Chondrocyte (in vitro differentiated cells): Measurements from ENCODE around the gene SLC25A24. TPM values are rescaled to one million over a fixed set of nuclear protein-coding genes. Genes with fewer than 3 reads are reported as not detected.

Experiments used
- DNase-seq: peaks from one replicate; pipeline ENCODE4 v3.0.0; 2021; ENCODE audit warnings: mixed read lengths, low spot score
- H3K27ac Mint-ChIP-seq: one replicate; pipeline ENCODE4 v1.8.0; 2021; ENCODE audit warnings: mild to moderate bottlenecking, moderate library complexity, mixed read lengths; ENCODE audit not compliant: unreplicated experiment
- H3K27me3 Mint-ChIP-seq: 2 replicates; pipeline ENCODE4 v1.8.0; 2021; ENCODE audit warnings: low read depth, mixed read lengths
- H3K36me3 Mint-ChIP-seq: 2 replicates; pipeline ENCODE4 v1.8.0; 2021; ENCODE audit warnings: low read depth, mixed read lengths
- H3K4me1 Mint-ChIP-seq: 2 replicates; pipeline ENCODE4 v1.8.0; 2021; ENCODE audit warnings: low read depth, mild to moderate bottlenecking, mixed read lengths
- H3K4me3 Mint-ChIP-seq: one replicate; pipeline ENCODE4 v1.8.0; 2021; ENCODE audit warnings: mild to moderate bottlenecking, moderate library complexity, mixed read lengths; ENCODE audit not compliant: unreplicated experiment
- H3K9me3 Mint-ChIP-seq: 2 replicates; pipeline ENCODE4 v1.8.0; 2021; ENCODE audit warnings: low read depth, mixed read lengths
- CTCF ChIP-seq: fragments of 200-600 bp; sonication (generic); IDR thresholded peaks from 2 replicates; pipeline ENCODE4 v1.5.0; 2021; ENCODE audit warnings: antibody characterized with exemption, mild to moderate bottlenecking, moderate library complexity
- total RNA-seq: library from RNA; stranded (reverse); gene quantifications from 3 replicates; pipeline ENCODE4 v1.2.1, GENCODE V29; 2021

The SLC25A24 gene
- total RNA-seq, 1 donor from 2014 or later: 43.4 TPM

- no peaks in the 10 kb centered on the region for H3K36me3 Mint-ChIP-seq
- TF ChIP-seq CTCF: no peak
- no peaks in the 10 kb centered on the region for H3K9me3 Mint-ChIP-seq
- H3K27ac Mint-ChIP-seq: no peak overlapping the region
- H3K27me3 Mint-ChIP-seq: peaks cover 3% of the 10 kb centered on the region
- no peaks in the 10 kb centered on the region for H3K4me1 Mint-ChIP-seq
- DNase-seq: no peak
- H3K4me3 Mint-ChIP-seq: no peak overlapping the region
Measured at GRCh38 chr1:108114033-108114599, 86.0 kb downstream of the SLC25A24 start.

- H3K9me3 Mint-ChIP-seq: no peaks in the 10 kb centered on the region
- no peak for DNase-seq
- no peak overlapping the region for H3K27ac Mint-ChIP-seq
- no peak overlapping the region for H3K4me3 Mint-ChIP-seq
- H3K4me1 Mint-ChIP-seq: no peaks in the 10 kb centered on the region
- peaks cover 3% of the 10 kb centered on the region for H3K27me3 Mint-ChIP-seq
- no peaks in the 10 kb centered on the region for H3K36me3 Mint-ChIP-seq
- TF ChIP-seq CTCF: no peak
Measured at GRCh38 chr1:108113496-108113895, 86.6 kb downstream of the SLC25A24 start.

DNA sequence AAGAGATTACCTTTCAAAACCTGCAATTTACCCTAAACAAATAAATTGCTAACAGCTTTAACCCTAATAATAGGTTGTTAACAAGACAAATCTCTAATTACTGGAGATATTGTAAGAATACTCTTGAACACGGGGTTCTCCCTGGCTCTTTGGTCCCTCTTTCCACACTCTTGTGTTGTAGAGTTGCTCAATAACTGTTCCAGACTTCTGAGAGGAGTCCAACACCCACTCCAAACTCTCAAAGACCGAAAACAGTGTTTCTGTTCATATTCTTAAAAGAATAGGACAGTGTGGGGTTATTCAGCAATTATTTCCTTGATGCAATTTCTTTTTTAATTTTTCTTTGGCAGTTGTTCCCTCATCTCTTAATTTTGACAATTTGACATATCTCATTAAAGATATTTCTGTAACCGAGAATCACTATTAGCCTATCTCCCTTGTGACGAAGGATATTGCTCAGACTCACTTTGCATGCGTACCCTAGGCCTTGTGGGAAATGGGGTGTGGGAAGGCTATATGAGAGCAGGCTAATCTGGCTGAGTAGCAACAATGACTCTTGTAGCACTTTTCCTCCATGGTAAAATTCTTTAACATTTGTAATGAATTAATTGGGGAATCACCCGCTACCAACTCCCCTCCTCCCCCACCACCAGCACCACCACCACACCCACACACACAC, 90.7 kb downstream of the SLC25A24 start:
- Mint-ChIP-seq H3K27ac (no peak overlapping the region), H3K27me3 (no peaks in the 10 kb centered on the region), H3K9me3 (peaks cover 4% of the 10 kb centered on the region), H3K4me1 (no peaks in the 10 kb centered on the region), H3K4me3 (no peak overlapping the region), H3K36me3 (no peaks in the 10 kb centered on the region)
- DNase-seq: no peak
- no peak for TF ChIP-seq CTCF

- H3K4me1 Mint-ChIP-seq: no peaks in the 10 kb centered on the region
- no peak for DNase-seq
- no peak for TF ChIP-seq CTCF
- no peak overlapping the region for H3K27ac Mint-ChIP-seq
- H3K9me3 Mint-ChIP-seq: peaks cover 4% of the 10 kb centered on the region
- H3K4me3 Mint-ChIP-seq: no peak overlapping the region
- H3K27me3 Mint-ChIP-seq: peaks cover 8% of the 10 kb centered on the region
- H3K36me3 Mint-ChIP-seq: no peaks in the 10 kb centered on the region
Measured at GRCh38 chr1:108108119-108108518, 92.0 kb downstream of the SLC25A24 start.

DNA sequence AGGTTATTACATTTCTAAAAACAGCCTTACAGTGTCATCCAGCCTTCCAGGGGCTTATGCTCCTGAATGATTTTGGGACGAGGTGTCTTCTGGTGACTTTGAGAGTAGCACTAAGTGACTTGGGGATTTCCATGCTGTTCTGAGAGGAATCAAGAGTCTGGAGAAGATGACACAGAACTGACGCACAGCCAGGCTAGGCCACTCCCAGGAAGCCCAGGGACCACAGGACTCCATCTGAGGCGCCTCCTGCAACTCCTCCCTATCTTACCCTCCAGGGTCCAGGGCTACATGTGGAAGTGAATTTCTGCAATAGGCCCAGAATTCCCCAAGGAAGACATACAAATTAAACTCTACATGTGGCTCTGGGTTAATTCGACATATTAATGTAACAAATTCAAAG, 92.5 kb downstream of the SLC25A24 start:
- Mint-ChIP-seq H3K27ac (no peak overlapping the region), H3K36me3 (no peaks in the 10 kb centered on the region), H3K4me1 (no peaks in the 10 kb centered on the region), H3K27me3 (peaks cover 10% of the 10 kb centered on the region), H3K4me3 (no peak overlapping the region), H3K9me3 (peaks cover 4% of the 10 kb centered on the region)
- no peak for TF ChIP-seq CTCF
- DNase-seq: no peak
